IMR-90 (cell line): ENCODE measurements around the gene EIF2B4. TPM values are rescaled to one million over a fixed set of nuclear protein-coding genes. Genes with fewer than 3 reads are reported as not detected.

ENCODE experiments used
- ATAC-seq: fragments of 200-7000 bp; cut with Tn5 transposase; 2 replicates; pipeline ENCODE4 v1.9.1; 2020; ENCODE audit warnings: low read depth, mild to moderate bottlenecking, moderate library complexity
- BruUV-seq: library from RNA; stranded (reverse); fragments of 400-500 nt; replicated peaks from 2 replicates; lab custom pipeline; 2021; lab: Mats Ljungman, UMichigan
- CTCF ChIA-PET: fragments of 300-600 bp; formaldehyde crosslinking; extraction: SDS; loops from one replicate; lab custom pipeline; 2021; ENCODE audit warnings: antibody characterized with exemption; lab: Yijun Ruan, JAX
- POLR2A ChIA-PET: fragments of 300-600 bp; sonication (Branson Sonifier 250); formaldehyde crosslinking; loops from one replicate; lab custom pipeline; 2022; ENCODE audit warnings: antibody characterized with exemption; ENCODE audit not compliant: unreplicated experiment; lab: Charles Lee
- DNase-seq: peaks from one replicate; pipeline ENCODE4 v3.0.0; 2013
- H2AFZ ChIP-seq: replicated peaks from 2 replicates; pipeline ENCODE3; 2013; ENCODE audit warnings: low read length, mild to moderate bottlenecking; ENCODE audit not compliant: poor library complexity
- H2AK5ac ChIP-seq: 2 replicates; pipeline ENCODE4 v1.6.1; 2013; ENCODE audit warnings: low read depth, low read length, inconsistent platforms
- H2AK9ac ChIP-seq: replicated peaks from 2 replicates; pipeline ENCODE3; 2013; ENCODE audit warnings: mild to moderate bottlenecking, low read depth, low read length, moderate library complexity; ENCODE audit not compliant: poor library complexity
- H2BK120ac ChIP-seq: 2 replicates; pipeline ENCODE4 v1.6.1; 2013; ENCODE audit warnings: low read depth, low read length, inconsistent platforms
- H2BK15ac ChIP-seq: 3 replicates; pipeline ENCODE4 v1.6.1; 2013; ENCODE audit warnings: low read depth, low read length, inconsistent platforms
- H2BK20ac ChIP-seq: 2 replicates; pipeline ENCODE4 v1.6.1; 2013; ENCODE audit warnings: low read depth, mild to moderate bottlenecking, inconsistent platforms, low read length, moderate library complexity
- H2BK5ac ChIP-seq: 2 replicates; pipeline ENCODE4 v1.6.1; 2013; ENCODE audit warnings: mild to moderate bottlenecking, low read depth, low read length, inconsistent platforms; ENCODE audit not compliant: poor library complexity, severe bottlenecking
- H3K14ac ChIP-seq: replicated peaks from 2 replicates; pipeline ENCODE4 v1.6.1; 2013; ENCODE audit warnings: low read depth, low read length, inconsistent platforms
- H3K18ac ChIP-seq: 2 replicates; pipeline ENCODE4 v1.6.1; 2013; ENCODE audit warnings: low read depth, low read length, control low read depth
- H3K23ac ChIP-seq: 2 replicates; pipeline ENCODE4 v1.6.1; 2013; ENCODE audit warnings: low read depth, low read length, inconsistent platforms
- H3K27ac ChIP-seq: 2 replicates; pipeline ENCODE4 v1.5.1; 2013; ENCODE audit warnings: mild to moderate bottlenecking, control low read depth, low read length; ENCODE audit not compliant: insufficient read depth
- H3K27me3 ChIP-seq: 2 replicates; pipeline ENCODE4 v1.6.1; 2013; ENCODE audit warnings: low read length; ENCODE audit not compliant: control insufficient read depth, insufficient read depth
- H3K36me3 ChIP-seq: 2 replicates; pipeline ENCODE4 v1.6.1; 2013; ENCODE audit warnings: low read length, mixed read lengths; ENCODE audit not compliant: control insufficient read depth, insufficient read depth
- H3K4ac ChIP-seq: 2 replicates; pipeline ENCODE4 v1.6.1; 2013; ENCODE audit warnings: low read depth, low read length, inconsistent platforms
- H3K4me1 ChIP-seq: 2 replicates; pipeline ENCODE4 v1.6.1; 2013; ENCODE audit warnings: low read length, mixed read lengths; ENCODE audit not compliant: control insufficient read depth, insufficient read depth
- H3K4me2 ChIP-seq: 2 replicates; pipeline ENCODE4 v1.6.1; 2013; ENCODE audit warnings: low read depth, mild to moderate bottlenecking, control low read depth, low read length, moderate library complexity
- H3K4me3 ChIP-seq: 2 replicates; pipeline ENCODE4 v1.5.1; 2013; ENCODE audit warnings: low read depth, mild to moderate bottlenecking, control low read depth, low read length, moderate library complexity; ENCODE audit not compliant: insufficient read depth
- H3K56ac ChIP-seq: 2 replicates; pipeline ENCODE4 v1.6.1; 2013; ENCODE audit warnings: low read length, inconsistent platforms; ENCODE audit not compliant: insufficient read depth; ENCODE audit errors: extremely low read depth
- H3K79me1 ChIP-seq, 2 experiments: 2 replicates each; pipeline ENCODE4 v1.6.1; 2013; ENCODE audit warnings: low read length in 2 of 2, inconsistent platforms in 1 of 2, low read depth in 1 of 2
- H3K9ac ChIP-seq: 2 replicates; pipeline ENCODE4 v1.6.1; 2013; ENCODE audit warnings: low read depth, low read length, control low read depth
- H3K9me1 ChIP-seq: 2 replicates; pipeline ENCODE4 v1.6.1; 2013; ENCODE audit warnings: low read length, inconsistent platforms; ENCODE audit not compliant: insufficient read depth
- H3K9me3 ChIP-seq: 2 replicates; pipeline ENCODE4 v1.6.1; 2013; ENCODE audit warnings: low read length; ENCODE audit not compliant: control insufficient read depth, insufficient read depth
- H4K20me1 ChIP-seq: 2 replicates; pipeline ENCODE4 v1.6.1; 2013; ENCODE audit warnings: low read length, inconsistent platforms; ENCODE audit not compliant: insufficient read depth
- H4K5ac ChIP-seq: 2 replicates; pipeline ENCODE4 v1.6.1; 2013; ENCODE audit warnings: mild to moderate bottlenecking, low read depth, low read length, control low read depth
- H4K8ac ChIP-seq, 2 experiments: 2 replicates each; pipeline ENCODE4 v1.6.1; 2013; ENCODE audit warnings: low read depth in 2 of 2, low read length in 2 of 2, control low read depth in 1 of 2, inconsistent platforms in 1 of 2
- H4K91ac ChIP-seq: 2 replicates; pipeline ENCODE4 v1.6.1; 2013; ENCODE audit warnings: low read depth, low read length, inconsistent platforms; ENCODE audit not compliant: insufficient read depth
- BHLHE40 ChIP-seq: fragments of 150-350 bp; IDR thresholded peaks from 2 replicates; pipeline ENCODE4 v1.6.1; 2016; ENCODE audit warnings: mild to moderate bottlenecking, low read depth, low read length
- CEBPB ChIP-seq: IDR thresholded peaks from 2 replicates; pipeline ENCODE4 v1.6.1; 2012; ENCODE audit warnings: low read depth, low read length, improper control_type of control experiment
- CHD1 ChIP-seq: IDR thresholded peaks from 2 replicates; pipeline ENCODE4 v1.6.1; 2012; ENCODE audit warnings: low read depth, low read length, improper control_type of control experiment
- CTCF ChIP-seq: conservative IDR thresholded peaks from 2 replicates; pipeline ENCODE4 v1.5.1; 2012; ENCODE audit warnings: mild to moderate bottlenecking, low read depth, low read length, improper control_type of control experiment
- ELK1 ChIP-seq: fragments of 150-350 bp; IDR thresholded peaks from 2 replicates; pipeline ENCODE4 v1.6.1; 2016; ENCODE audit warnings: low read depth, mild to moderate bottlenecking, low read length, moderate library complexity, borderline replicate concordance
- FOS ChIP-seq: fragments of 150-350 bp; IDR thresholded peaks from 2 replicates; pipeline ENCODE4 v1.6.1; 2016; ENCODE audit warnings: low read depth, low read length
- MAFK ChIP-seq: IDR thresholded peaks from 2 replicates; pipeline ENCODE4 v1.6.1; 2012; ENCODE audit warnings: low read depth, low read length, improper control_type of control experiment
- MAZ ChIP-seq: IDR thresholded peaks from 2 replicates; pipeline ENCODE4 v1.6.1; 2012; ENCODE audit warnings: low read depth, mild to moderate bottlenecking, low read length, improper control_type of control experiment, moderate library complexity, borderline replicate concordance
- MXI1 ChIP-seq: IDR thresholded peaks from 2 replicates; pipeline ENCODE4 v1.6.1; 2012; ENCODE audit warnings: low read depth, mild to moderate bottlenecking, low read length, moderate library complexity, borderline replicate concordance
- NFE2L2 ChIP-seq: fragments of 150-350 bp; IDR thresholded peaks from 2 replicates; pipeline ENCODE4 v1.6.1; 2016; ENCODE audit warnings: low read depth, mild to moderate bottlenecking, low read length
- POLR2A ChIP-seq: IDR thresholded peaks from 2 replicates; pipeline ENCODE4 v1.6.1; 2012; ENCODE audit warnings: mild to moderate bottlenecking, low read depth, low read length
- RAD21 ChIP-seq: IDR thresholded peaks from 2 replicates; pipeline ENCODE4 v1.6.1; 2012; ENCODE audit warnings: low read length, improper control_type of control experiment
- RCOR1 ChIP-seq: IDR thresholded peaks from 2 replicates; pipeline ENCODE4 v1.6.1; 2012; ENCODE audit warnings: mild to moderate bottlenecking, low read length, improper control_type of control experiment; ENCODE audit not compliant: insufficient replicate concordance
- RFX5 ChIP-seq: IDR thresholded peaks from 2 replicates; pipeline ENCODE4 v1.8.0; 2012; ENCODE audit warnings: low read depth, mild to moderate bottlenecking, low read length, moderate library complexity
- SMC3 ChIP-seq: fragments of 150-350 bp; IDR thresholded peaks from 2 replicates; pipeline ENCODE4 v1.6.1; 2016; ENCODE audit warnings: low read depth, mild to moderate bottlenecking, antibody characterized with exemption, low read length, moderate library complexity
- USF2 ChIP-seq: fragments of 150-350 bp; IDR thresholded peaks from 2 replicates; pipeline ENCODE4 v1.6.1; 2017; ENCODE audit warnings: mild to moderate bottlenecking, antibody characterized with exemption, low read length, low read depth
- WGBS, 2 experiments: methylation state at CpG; one replicate each; pipeline versions ENCODE4 v1.1.5 to v1.1.7; 2013; ENCODE audit warnings: missing lambda C conversion rate in 2 of 2; ENCODE audit not compliant: insufficient read length in 1 of 2; ENCODE audit errors: extremely low coverage in 2 of 2; 5-methylcytosine and 5-hydroxymethylcytosine counted together
- dilution Hi-C: fragments of 300-500 bp; cut with HindIII; formaldehyde crosslinking; loops from one replicate; pipeline ENCODE4 v1.14.3; 2018; ENCODE audit warnings: low sequenced_read_pairs; ENCODE audit not compliant: unreplicated experiment
- in situ Hi-C: fragments of 300-500 bp; cut with MboI; formaldehyde crosslinking; loops from 3 replicates; pipeline ENCODE4 v1.14.3; 2019; ENCODE audit warnings: low sequenced_read_pairs, inconsistent platforms, mixed read lengths
- intact Hi-C: fragments of 100-400 bp; cut with micrococcal nuclease; formaldehyde crosslinking; loops from 2 replicates; pipeline ENCODE4 v1.10.0; 2022
- polyA plus RNA-seq, 3 experiments: library from polyadenylated mRNA; depleted of rRNA; stranded (reverse); fragments of >200 nt; gene quantifications; 2 replicates each; pipeline ENCODE4 v1.2.3, GENCODE V29; 2012; ENCODE audit warnings: low replicate concordance in 1 of 3
- total RNA-seq: library from RNA; depleted of rRNA; stranded (reverse); fragments of >200 nt; gene quantifications from 2 replicates; pipeline ENCODE4 v1.2.3, GENCODE V29; 2012

Gene EIF2B4
- total and polyA plus RNA-seq, 2 of the 4 experiments (the other 2 are of a cell fraction), result 40.3 to 47.9 TPM

GRCh38 chr2:27315122-27315521 is 55.0 kb downstream of the EIF2B4 start:
- no peak overlapping the region for H3K4ac ChIP-seq
- H4K8ac ChIP-seq, result no peak overlapping the region
- 0 out of 2 replicates have a peak, but pooled peaks cover 4% of the 10 kb centered on the region for H3K9me1 ChIP-seq
- no peak overlapping the region for H4K91ac ChIP-seq
- no TSS peak for BruUV-seq
- no peak for DNase-seq
- no peak overlapping the region for H2AK5ac ChIP-seq
- TF ChIP-seq MXI1 (no peak), FOS (no peak), USF2 (no peak), POLR2A (no peak), CHD1 (no peak), MAFK (no peak), ELK1 (no peak), CEBPB (no peak), CTCF (no peak), SMC3 (no peak), NFE2L2 (no peak), RFX5 (no peak), RAD21 (no peak), BHLHE40 (no peak), MAZ (no peak), RCOR1 (no peak)
- H3K27ac ChIP-seq, result no peak overlapping the region
- no peak overlapping the region for H2AFZ ChIP-seq
- no peak overlapping the region for H3K4me2 ChIP-seq
- dilution Hi-C loops (no loop called here), in situ Hi-C loops (no loop called here), intact Hi-C loops (no loop called here)
- no peaks in the 10 kb centered on the region for H3K4me1 ChIP-seq
- H4K20me1 ChIP-seq, result no peaks in the 10 kb centered on the region
- no peak overlapping the region for H2BK15ac ChIP-seq
- no peak overlapping the region for H3K9ac ChIP-seq
- no peak for ATAC-seq
- no peak overlapping the region for H2BK20ac ChIP-seq
- H3K79me1 ChIP-seq, result peaks cover 6 to 17% of the 10 kb centered on the region in 2 experiments
- H2BK5ac ChIP-seq, result no peak overlapping the region
- no peak overlapping the region for H4K5ac ChIP-seq
- WGBS, 2 experiments, result no CpG with 5 or more reads among the region's 8 CpGs
- no peaks in the 10 kb centered on the region for H3K9me3 ChIP-seq
- H3K23ac ChIP-seq, result no peak overlapping the region
- no peaks in the 10 kb centered on the region for H3K27me3 ChIP-seq
- no peak overlapping the region for H3K4me3 ChIP-seq
- POLR2A ChIA-PET, result no interaction called here
- no peak overlapping the region for H2BK120ac ChIP-seq
- CTCF ChIA-PET, result no interaction called here
- H3K36me3 ChIP-seq, result peaks cover 15% of the 10 kb centered on the region
- H2AK9ac ChIP-seq, result no peak overlapping the region
- H3K14ac ChIP-seq, result no peak overlapping the region
- no peak overlapping the region for H3K18ac ChIP-seq
- no peak overlapping the region for H3K56ac ChIP-seq
